Measurements from ENCODE around the gene CEMIP2.

DNA sequence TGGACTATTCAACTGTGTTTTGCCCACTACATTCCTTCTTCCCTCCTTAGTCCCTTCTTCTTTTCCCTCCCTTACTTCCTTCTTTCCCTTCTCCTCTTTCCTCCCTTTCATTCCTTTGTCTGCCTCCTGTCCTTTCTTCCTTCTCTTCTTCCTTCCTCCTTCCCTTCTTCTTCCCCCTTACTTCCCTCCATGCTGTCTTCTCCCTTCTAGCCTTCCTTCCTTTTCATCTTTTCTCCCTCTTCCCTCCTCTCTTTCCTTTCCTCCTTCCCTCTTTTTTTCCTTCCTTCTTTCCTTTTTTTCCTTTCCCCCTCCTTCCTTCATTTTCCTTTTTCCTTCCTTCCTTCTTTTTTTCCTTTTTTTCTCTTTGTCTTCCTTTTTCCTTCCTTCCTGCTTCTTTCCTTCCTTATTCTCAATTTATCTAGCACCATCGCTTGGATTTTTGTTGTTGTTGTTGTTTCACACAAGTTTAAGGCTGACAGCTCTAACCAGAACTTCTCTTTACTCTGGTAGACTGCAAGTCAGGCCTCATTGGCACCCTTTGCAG is 123.4 kb downstream of the CEMIP2 start:
- TF ChIP-seq, protein P1, sequence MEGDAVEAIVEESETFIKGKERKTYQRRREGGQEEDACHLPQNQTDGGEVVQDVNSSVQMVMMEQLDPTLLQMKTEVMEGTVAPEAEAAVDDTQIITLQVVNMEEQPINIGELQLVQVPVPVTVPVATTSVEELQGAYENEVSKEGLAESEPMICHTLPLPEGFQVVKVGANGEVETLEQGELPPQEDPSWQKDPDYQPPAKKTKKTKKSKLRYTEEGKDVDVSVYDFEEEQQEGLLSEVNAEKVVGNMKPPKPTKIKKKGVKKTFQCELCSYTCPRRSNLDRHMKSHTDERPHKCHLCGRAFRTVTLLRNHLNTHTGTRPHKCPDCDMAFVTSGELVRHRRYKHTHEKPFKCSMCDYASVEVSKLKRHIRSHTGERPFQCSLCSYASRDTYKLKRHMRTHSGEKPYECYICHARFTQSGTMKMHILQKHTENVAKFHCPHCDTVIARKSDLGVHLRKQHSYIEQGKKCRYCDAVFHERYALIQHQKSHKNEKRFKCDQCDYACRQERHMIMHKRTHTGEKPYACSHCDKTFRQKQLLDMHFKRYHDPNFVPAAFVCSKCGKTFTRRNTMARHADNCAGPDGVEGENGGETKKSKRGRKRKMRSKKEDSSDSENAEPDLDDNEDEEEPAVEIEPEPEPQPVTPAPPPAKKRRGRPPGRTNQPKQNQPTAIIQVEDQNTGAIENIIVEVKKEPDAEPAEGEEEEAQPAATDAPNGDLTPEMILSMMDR (conservative IDR thresholded peaks at IDR 0.05; ENCODE audit: low read depth, low read length), result no peak
- TF ChIP-seq EZH2phosphoT487 (IDR thresholded peaks at IDR 0.05; ENCODE audit: borderline replicate concordance, low read length), result no peak
